Central memory CD4-positive, alpha-beta T cell (primary cell): ENCODE measurements around the gene RBM19.

Experiments
- DNase-seq: peaks from one replicate; pipeline ENCODE4 v3.0.0; 2022

Gene RBM19

GRCh38 chr12:113798552-113798951 lies 167.6 kb downstream of the RBM19 start:
- no peak for DNase-seq

- no peak for DNase-seq
These were observed 168.6 kb downstream of the RBM19 start for GRCh38 chr12:113797535-113797868.

GRCh38 chr12:113796852-113797534 lies 169.1 kb downstream of the RBM19 start:
- DNase-seq, result no peak

GRCh38 chr12:113796066-113796827 lies 169.9 kb downstream of the RBM19 start:
- DNase-seq, result no peak

- no peak for DNase-seq
These were observed 170.7 kb downstream of the RBM19 start for GRCh38 chr12:113795445-113795844.

GRCh38 chr12:113794774-113795173 lies 171.4 kb downstream of the RBM19 start:
- no peak for DNase-seq

GRCh38 chr12:113793250-113793649 lies 172.9 kb downstream of the RBM19 start:
- DNase-seq, result no peak

- DNase-seq, result no peak
These were observed 173.7 kb downstream of the RBM19 start for GRCh38 chr12:113792450-113792849.

- no peak for DNase-seq
These were observed 177.9 kb downstream of the RBM19 start for GRCh38 chr12:113788020-113788856.

- no peak for DNase-seq
These were observed 180.0 kb downstream of the RBM19 start for GRCh38 chr12:113786107-113786506.

GRCh38 chr12:113783811-113784210 lies 182.3 kb downstream of the RBM19 start:
- DNase-seq, result no peak

GRCh38 chr12:113782873-113783272 lies 183.3 kb downstream of the RBM19 start:
- no peak for DNase-seq

- DNase-seq, result no peak
These were observed 184.5 kb downstream of the RBM19 start for GRCh38 chr12:113781415-113782198.

GRCh38 chr12:113779774-113780173 lies 186.4 kb downstream of the RBM19 start:
- no peak for DNase-seq

- DNase-seq, result no peak
These were observed 187.5 kb downstream of the RBM19 start for GRCh38 chr12:113778432-113779132.

GRCh38 chr12:113777751-113778150 lies 188.4 kb downstream of the RBM19 start:
- no peak for DNase-seq

GRCh38 chr12:113776536-113776935 lies 189.6 kb downstream of the RBM19 start:
- DNase-seq, result no peak

- DNase-seq, result no peak
These were observed 191.6 kb downstream of the RBM19 start for GRCh38 chr12:113774526-113774925.

- no peak for DNase-seq
These were observed 193.6 kb downstream of the RBM19 start for GRCh38 chr12:113772505-113773030.

- no peak for DNase-seq
These were observed 195.7 kb downstream of the RBM19 start for GRCh38 chr12:113770389-113770865.

GRCh38 chr12:113769305-113769704 lies 196.8 kb downstream of the RBM19 start:
- no peak for DNase-seq

- no peak for DNase-seq
These were observed 197.3 kb downstream of the RBM19 start for GRCh38 chr12:113768850-113769249.
